Mesenchymal stem cell (in vitro differentiated cells and primary cell): ENCODE measurements around the gene ZPLD1.

Source experiments
- DNase-seq: peaks from one replicate; pipeline ENCODE4 v3.0.0-alpha.2; 2013
- H2AFZ ChIP-seq: one replicate; pipeline ENCODE4 v1.6.1; 2013; ENCODE audit warnings: low read depth, mild to moderate bottlenecking, control low read depth, inconsistent platforms, low read length, moderate library complexity
- H2AK5ac ChIP-seq: 2 replicates; pipeline ENCODE4 v1.6.1; 2013; ENCODE audit warnings: low read length, moderate library complexity, mild to moderate bottlenecking, inconsistent platforms; ENCODE audit not compliant: severe bottlenecking
- H2BK120ac ChIP-seq: one replicate; pipeline ENCODE4 v1.6.1; 2013; ENCODE audit warnings: low read depth, mild to moderate bottlenecking, inconsistent platforms, low read length, moderate library complexity
- H2BK12ac ChIP-seq, 2 experiments: one replicate each; pipeline ENCODE4 v1.6.1; 2013; ENCODE audit warnings: inconsistent platforms in 2 of 2, low read length in 2 of 2, mild to moderate bottlenecking in 2 of 2, moderate library complexity in 2 of 2, control low read depth in 1 of 2
- H2BK15ac ChIP-seq: one replicate; pipeline ENCODE4 v1.6.1; 2013; ENCODE audit warnings: mild to moderate bottlenecking, low read depth, inconsistent platforms; ENCODE audit not compliant: poor library complexity, severe bottlenecking
- H2BK5ac ChIP-seq: 2 replicates; pipeline ENCODE4 v1.6.1; 2013; ENCODE audit warnings: low read depth, mild to moderate bottlenecking, low read length, control low read depth, inconsistent platforms; ENCODE audit not compliant: poor library complexity, severe bottlenecking
- H3K14ac ChIP-seq, 2 experiments: one replicate each; pipeline ENCODE4 v1.6.1; 2013; ENCODE audit warnings: inconsistent platforms in 2 of 2, low read length in 2 of 2, control low read depth in 1 of 2, mild to moderate bottlenecking in 1 of 2, moderate library complexity in 1 of 2
- H3K18ac ChIP-seq, 2 experiments: one replicate each; pipeline ENCODE4 v1.6.1; 2013; ENCODE audit warnings: inconsistent platforms in 2 of 2, low read length in 2 of 2, control low read depth in 1 of 2, low read depth in 1 of 2, mild to moderate bottlenecking in 1 of 2
- H3K23ac ChIP-seq, 2 experiments: one replicate each; pipeline ENCODE4 v1.6.1; 2013; ENCODE audit warnings: inconsistent platforms in 2 of 2, low read length in 2 of 2, mild to moderate bottlenecking in 2 of 2, moderate library complexity in 2 of 2, control low read depth in 1 of 2
- H3K27ac ChIP-seq: 2 replicates; pipeline ENCODE4 v1.5.1; 2013; ENCODE audit warnings: mild to moderate bottlenecking, moderate library complexity, low read length, control low read depth, inconsistent platforms; ENCODE audit not compliant: poor library complexity, severe bottlenecking
- H3K27me3 ChIP-seq, 2 experiments: 2 replicates each; pipeline versions ENCODE4 v1.6.1 to v1.7.0; 2013; ENCODE audit warnings: low read length in 2 of 2, mild to moderate bottlenecking in 2 of 2, moderate library complexity in 2 of 2, control low read depth in 1 of 2, inconsistent platforms in 1 of 2; ENCODE audit not compliant: control insufficient read depth in 1 of 2, insufficient read depth in 1 of 2
- H3K36me3 ChIP-seq, 2 experiments: 2 replicates each; pipeline versions ENCODE4 v1.6.1 to v1.7.0; 2013; ENCODE audit warnings: low read length in 2 of 2, control low read depth in 1 of 2, inconsistent platforms in 1 of 2, low read depth in 1 of 2, mild to moderate bottlenecking in 1 of 2; ENCODE audit not compliant: insufficient read depth in 2 of 2, control insufficient read depth in 1 of 2
- H3K4ac ChIP-seq, 2 experiments: one replicate each; pipeline ENCODE4 v1.6.1; 2013; ENCODE audit warnings: inconsistent platforms in 2 of 2, low read length in 2 of 2, mild to moderate bottlenecking in 2 of 2, moderate library complexity in 2 of 2, control low read depth in 1 of 2, low read depth in 1 of 2
- H3K4me1 ChIP-seq: 2 replicates; pipeline ENCODE4 v1.6.1; 2013; ENCODE audit warnings: low read depth, low read length, control low read depth; ENCODE audit not compliant: control insufficient read depth, insufficient read depth
- H3K4me2 ChIP-seq: 2 replicates; pipeline ENCODE4 v1.6.1; 2013; ENCODE audit warnings: low read length, mild to moderate bottlenecking, inconsistent platforms; ENCODE audit not compliant: poor library complexity, severe bottlenecking
- H3K4me3 ChIP-seq, 2 experiments: 2 replicates each; pipeline versions ENCODE4 v1.5.1 to v1.7.0; 2013; ENCODE audit warnings: low read length in 2 of 2, mild to moderate bottlenecking in 2 of 2, control low read depth in 1 of 2, low read depth in 1 of 2; ENCODE audit not compliant: insufficient read depth in 1 of 2
- H3K79me1 ChIP-seq: replicated peaks from 2 replicates; pipeline ENCODE4 v1.6.1; 2013; ENCODE audit warnings: mild to moderate bottlenecking, control low read depth, low read length, inconsistent platforms; ENCODE audit not compliant: poor library complexity, severe bottlenecking
- H3K9ac ChIP-seq: 2 replicates; pipeline ENCODE4 v1.7.0; 2013; ENCODE audit warnings: mild to moderate bottlenecking, low read length, moderate library complexity
- H3K9me3 ChIP-seq: 2 replicates; pipeline ENCODE4 v1.7.0; 2013; ENCODE audit warnings: mild to moderate bottlenecking, low read length; ENCODE audit not compliant: control insufficient read depth
- H4K8ac ChIP-seq: one replicate; pipeline ENCODE4 v1.6.1; 2013; ENCODE audit warnings: inconsistent platforms, mild to moderate bottlenecking, low read length, moderate library complexity
- H4K91ac ChIP-seq: one replicate; pipeline ENCODE4 v1.6.1; 2013; ENCODE audit warnings: mild to moderate bottlenecking, low read length, inconsistent platforms
- WGBS: methylation state at CpG from one replicate; pipeline ENCODE4 v1.1.7; 2013; ENCODE audit warnings: mixed read lengths; 5-methylcytosine and 5-hydroxymethylcytosine counted together

Gene ZPLD1

GRCh38 chr3:102400766-102401165 lies 34.0 kb upstream of the ZPLD1 start:
- H2BK12ac ChIP-seq = no peak overlapping the region
- H3K14ac ChIP-seq = no peak overlapping the region
- H3K27me3 ChIP-seq = no peaks in the 10 kb centered on the region
- H4K8ac ChIP-seq = no peak overlapping the region
- no peak overlapping the region for H2BK15ac ChIP-seq
- no peaks in the 10 kb centered on the region for H3K9me3 ChIP-seq
- no peak overlapping the region for H4K91ac ChIP-seq
- H3K23ac ChIP-seq = no peak overlapping the region
- no peak overlapping the region for H3K4me3 ChIP-seq
- H2BK5ac ChIP-seq = no peak overlapping the region
- H3K18ac ChIP-seq = no peak overlapping the region
- H2BK120ac ChIP-seq = no peak overlapping the region
- H2AFZ ChIP-seq = no peak overlapping the region
- H3K27ac ChIP-seq = peak overlapping the region; percentile 98
- no peak overlapping the region for H3K4me2 ChIP-seq
- 62% methylated on average over 1 of the region's 2 CpGs for WGBS
- no peak overlapping the region for H3K4ac ChIP-seq
- H3K79me1 ChIP-seq = no peaks in the 10 kb centered on the region
- no peak overlapping the region for H3K9ac ChIP-seq
- H3K4me1 ChIP-seq = peaks cover 5% of the 10 kb centered on the region
- no peak overlapping the region for H2AK5ac ChIP-seq
- no peaks in the 10 kb centered on the region for H3K36me3 ChIP-seq
- peak; percentile 3 for DNase-seq

GRCh38 chr3:102410616-102411015 lies 24.2 kb upstream of the ZPLD1 start:
- H3K27me3 ChIP-seq = no peaks in the 10 kb centered on the region
- no peak overlapping the region for H4K91ac ChIP-seq
- H3K18ac ChIP-seq = no peak overlapping the region
- no peaks in the 10 kb centered on the region for H3K9me3 ChIP-seq
- no peak overlapping the region for H2AK5ac ChIP-seq
- no peak for DNase-seq
- H3K4me1 ChIP-seq = no peaks in the 10 kb centered on the region
- H2BK15ac ChIP-seq = no peak overlapping the region
- no peak overlapping the region for H2BK5ac ChIP-seq
- H2BK12ac ChIP-seq = no peak overlapping the region
- H3K14ac ChIP-seq = no peak overlapping the region
- no peak overlapping the region for H2BK120ac ChIP-seq
- no peak overlapping the region for H3K4me3 ChIP-seq
- no peak overlapping the region for H3K9ac ChIP-seq
- H3K27ac ChIP-seq = no peak overlapping the region
- H3K23ac ChIP-seq = no peak overlapping the region
- H3K36me3 ChIP-seq = no peaks in the 10 kb centered on the region
- H3K4ac ChIP-seq = no peak overlapping the region
- no peak overlapping the region for H2AFZ ChIP-seq
- H3K79me1 ChIP-seq = no peaks in the 10 kb centered on the region
- H3K4me2 ChIP-seq = no peak overlapping the region
- no peak overlapping the region for H4K8ac ChIP-seq

- Histone ChIP-seq H3K9ac (peak overlapping the region; percentile 72), H3K4me3 (peak overlapping the region in 1 of 2 experiments; percentile 56), H3K4ac (no peak overlapping the region), H3K14ac (no peak overlapping the region), H2BK120ac (no peak overlapping the region), H2AFZ (no peak overlapping the region), H4K91ac (no peak overlapping the region), H3K18ac (no peak overlapping the region), H4K8ac (no peak overlapping the region), H3K4me1 (no peaks in the 10 kb centered on the region), H3K23ac (no peak overlapping the region), H2BK5ac (no peak overlapping the region), H3K79me1 (no peaks in the 10 kb centered on the region), H3K36me3 (no peaks in the 10 kb centered on the region), H3K27ac (no peak overlapping the region), H3K9me3 (no peaks in the 10 kb centered on the region), H2BK15ac (no peak overlapping the region), H2BK12ac (no peak overlapping the region), H3K27me3 (no peaks in the 10 kb centered on the region), H2AK5ac (no peak overlapping the region), H3K4me2 (no peak overlapping the region)
- peak; percentile 19 for DNase-seq
- WGBS = no CpG with 5 or more reads among the region's 2 CpGs
These were observed 19.3 kb upstream of the ZPLD1 start for GRCh38 chr3:102415553-102415952.

GRCh38 chr3:102419786-102420185 lies 15.0 kb upstream of the ZPLD1 start:
- Histone ChIP-seq H3K79me1 (no peaks in the 10 kb centered on the region), H3K4ac (no peak overlapping the region), H3K27me3 (no peaks in the 10 kb centered on the region), H4K8ac (no peak overlapping the region), H2BK12ac (no peak overlapping the region), H3K23ac (no peak overlapping the region), H2AFZ (no peak overlapping the region), H2BK15ac (no peak overlapping the region), H2BK120ac (no peak overlapping the region), H3K18ac (no peak overlapping the region), H3K14ac (no peak overlapping the region), H2BK5ac (no peak overlapping the region), H3K27ac (no peak overlapping the region), H3K9me3 (no peaks in the 10 kb centered on the region), H3K4me1 (no peaks in the 10 kb centered on the region), H3K4me3 (no peak overlapping the region), H3K36me3 (no peaks in the 10 kb centered on the region), H2AK5ac (no peak overlapping the region), H4K91ac (no peak overlapping the region), H3K9ac (no peak overlapping the region), H3K4me2 (no peak overlapping the region)
- DNase-seq = no peak
